DND-41 (cell line): ENCODE data around the gene BMF.

Source experiments
- ATAC-seq: fragments of 200-7000 bp; cut with Tn5 transposase; 3 replicates; pipeline ENCODE4 v1.9.1; 2021; ENCODE audit warnings: low read depth; ENCODE audit not compliant: insufficient read depth
- DNase-seq: peaks from one replicate; pipeline ENCODE4 v3.0.0-alpha.2; 2020
- H2AFZ ChIP-seq: 2 replicates; pipeline ENCODE4 v1.6.0; 2012; ENCODE audit warnings: low read depth, low read length
- H3K27ac ChIP-seq: 2 replicates; pipeline ENCODE4 v1.5.1; 2012; ENCODE audit warnings: low read length, inconsistent platforms
- H3K27me3 ChIP-seq: fragments of 200-600 bp; sonication (generic); 2 replicates; pipeline ENCODE4 v1.6.0; 2012; ENCODE audit warnings: low read length, mild to moderate bottlenecking, inconsistent platforms; ENCODE audit not compliant: insufficient read depth, poor library complexity
- H3K36me3 ChIP-seq: 2 replicates; pipeline ENCODE4 v1.5.1; 2012; ENCODE audit warnings: low read length, inconsistent platforms; ENCODE audit not compliant: insufficient read depth
- H3K4me1 ChIP-seq: 2 replicates; pipeline ENCODE4 v1.5.1; 2012; ENCODE audit warnings: mild to moderate bottlenecking, low read length; ENCODE audit not compliant: insufficient read depth
- H3K4me2 ChIP-seq: 2 replicates; pipeline ENCODE4 v1.6.0; 2012; ENCODE audit warnings: mild to moderate bottlenecking, moderate library complexity, low read length, inconsistent platforms; ENCODE audit not compliant: insufficient read depth
- H3K4me3 ChIP-seq, 2 experiments: fragments of 200-600 bp in 1 of 2; shearing (Covaris generic) in 1 of 2; 2 replicates each; pipeline ENCODE4 v1.5.1; 2012 to 2016; ENCODE audit warnings: inconsistent platforms in 2 of 2, low read length in 2 of 2, mild to moderate bottlenecking in 2 of 2, low read depth in 1 of 2, moderate library complexity in 1 of 2
- H3K79me2 ChIP-seq: 2 replicates; pipeline ENCODE4 v1.6.0; 2012; ENCODE audit warnings: low read length, inconsistent platforms; ENCODE audit not compliant: insufficient read depth
- H3K9ac ChIP-seq: 2 replicates; pipeline ENCODE4 v1.6.0; 2012; ENCODE audit warnings: low read depth, mild to moderate bottlenecking, inconsistent platforms, low read length, moderate library complexity
- H3K9me3 ChIP-seq: 2 replicates; pipeline ENCODE4 v1.5.1; 2012; ENCODE audit warnings: low read length, moderate library complexity, mild to moderate bottlenecking, inconsistent platforms; ENCODE audit not compliant: insufficient read depth, severe bottlenecking
- H4K20me1 ChIP-seq: 2 replicates; pipeline ENCODE4 v1.6.0; 2012; ENCODE audit warnings: low read length; ENCODE audit not compliant: insufficient read depth
- CTCF ChIP-seq: IDR thresholded peaks from 2 replicates; pipeline ENCODE4 v1.5.1; 2012; ENCODE audit warnings: borderline replicate concordance, low read length, moderate library complexity, mild to moderate bottlenecking; ENCODE audit not compliant: poor library complexity, severe bottlenecking; ENCODE audit errors: extremely low read depth
- EZH2 ChIP-seq: IDR thresholded peaks from 3 replicates; pipeline ENCODE4 v1.6.1; 2012; ENCODE audit warnings: borderline replicate concordance, low read depth, mild to moderate bottlenecking, moderate library complexity, low read length, inconsistent platforms; ENCODE audit not compliant: severe bottlenecking

BMF gene

GRCh38 chr15:40108061-40108854, 421 bp downstream of the BMF start:
- Histone ChIP-seq H3K79me2 (no peaks in the 10 kb centered on the region), H3K4me3 (peak overlapping the region; percentile 18 to 61; a peak in 3 of 4 replicates), H3K9ac (peak overlapping the region; percentile 63), H3K4me2 (peak overlapping the region; percentile 79), H2AFZ (peak overlapping the region; percentile 48), H3K27me3 (no peaks in the 10 kb centered on the region), H3K27ac (peak overlapping the region; percentile 4; the same call in 1 of the 2 replicates), H3K4me1 (peaks cover 31% of the 10 kb centered on the region), H3K36me3 (no peaks in the 10 kb centered on the region), H4K20me1 (no peaks in the 10 kb centered on the region), H3K9me3 (no peaks in the 10 kb centered on the region)
- TF ChIP-seq EZH2 (no peak), CTCF (no peak)
- ATAC-seq (no peak), DNase-seq (no peak)

GRCh38 chr15:40106203-40107161, 2.2 kb downstream of the BMF start:
- TF ChIP-seq EZH2: no peak
- no peak for TF ChIP-seq CTCF
- H3K9ac ChIP-seq: no peak overlapping the region
- ATAC-seq (no peak), DNase-seq (no peak)
- H3K4me3 ChIP-seq: no peak overlapping the region
- H3K27me3 ChIP-seq: no peaks in the 10 kb centered on the region
- no peak overlapping the region for H3K4me2 ChIP-seq
- no peak overlapping the region for H2AFZ ChIP-seq
- H3K27ac ChIP-seq: no peak overlapping the region
- H3K79me2 ChIP-seq: no peaks in the 10 kb centered on the region
- H3K4me1 ChIP-seq: peaks cover 35% of the 10 kb centered on the region
- H3K9me3 ChIP-seq: no peaks in the 10 kb centered on the region
- no peaks in the 10 kb centered on the region for H4K20me1 ChIP-seq
- H3K36me3 ChIP-seq: no peaks in the 10 kb centered on the region

- Histone ChIP-seq H2AFZ (no peak overlapping the region; the same call in 1 of the 2 replicates), H3K4me1 (peaks cover 37% of the 10 kb centered on the region)
Observed at GRCh38 chr15:40105517-40106202, 3.0 kb downstream of the BMF start.

More at GRCh38 chr15:40105517-40106202, 3.0 kb downstream of the BMF start:
- H3K4me2 ChIP-seq: no peak overlapping the region
- no peaks in the 10 kb centered on the region for H3K36me3 ChIP-seq
- no peaks in the 10 kb centered on the region for H4K20me1 ChIP-seq
- no peaks in the 10 kb centered on the region for H3K9me3 ChIP-seq
- H3K79me2 ChIP-seq: no peaks in the 10 kb centered on the region
- peak overlapping the region; percentile 27; the same call in 1 of the 2 replicates for H3K9ac ChIP-seq
- H3K4me3 ChIP-seq: no peak overlapping the region
- H3K27ac ChIP-seq: no peak overlapping the region
- no peak for TF ChIP-seq CTCF
- TF ChIP-seq EZH2: no peak
- ATAC-seq (no peak), DNase-seq (no peak)
- no peaks in the 10 kb centered on the region for H3K27me3 ChIP-seq
